GM10847 (cell line): ENCODE measurements around the gene FGGY.

Source experiments
- POLR2A ChIP-seq: IDR thresholded peaks from 2 replicates; pipeline ENCODE4 v1.6.1; 2011; ENCODE audit not compliant: insufficient read length; ENCODE audit errors: extremely low read depth

FGGY gene

DNA sequence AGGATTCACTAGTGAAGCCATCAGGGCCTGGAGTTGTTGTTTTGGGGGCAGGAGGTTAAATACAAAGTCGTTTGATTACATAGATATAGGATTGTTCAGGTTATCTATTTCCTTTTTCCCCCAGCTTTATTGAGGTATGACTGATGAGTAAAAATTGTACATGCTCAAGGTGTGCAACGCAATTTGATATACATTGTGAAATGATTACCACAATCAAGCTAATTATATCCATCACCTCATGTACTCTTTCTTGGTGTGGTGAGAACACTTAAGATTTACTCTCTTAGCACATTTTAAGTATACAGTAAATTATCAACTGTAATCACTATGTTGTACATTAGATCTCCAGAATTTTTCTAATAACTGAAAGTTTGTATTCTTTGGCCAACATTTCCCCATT lies 6.0 kb downstream of the FGGY start:
- no peak for TF ChIP-seq POLR2A

DNA sequence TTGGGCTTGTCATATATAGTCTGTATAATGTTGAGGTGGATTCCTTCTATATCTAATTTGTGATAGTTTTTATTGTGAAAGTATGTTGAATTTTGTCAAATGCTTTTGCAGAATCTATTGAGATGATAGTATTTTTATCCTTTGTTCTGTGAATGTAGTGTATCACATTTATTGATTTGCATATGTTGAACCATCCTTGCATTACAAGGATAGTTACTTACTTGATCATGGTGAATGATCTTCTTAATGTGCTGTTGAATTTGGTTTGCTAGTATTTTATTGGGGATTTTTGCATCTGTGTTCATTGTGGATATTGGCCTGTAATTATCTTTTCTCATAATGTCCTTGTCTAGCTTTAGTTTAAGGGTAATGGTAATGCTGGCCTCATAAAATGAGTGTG lies 8.3 kb downstream of the FGGY start:
- no peak for TF ChIP-seq POLR2A

DNA sequence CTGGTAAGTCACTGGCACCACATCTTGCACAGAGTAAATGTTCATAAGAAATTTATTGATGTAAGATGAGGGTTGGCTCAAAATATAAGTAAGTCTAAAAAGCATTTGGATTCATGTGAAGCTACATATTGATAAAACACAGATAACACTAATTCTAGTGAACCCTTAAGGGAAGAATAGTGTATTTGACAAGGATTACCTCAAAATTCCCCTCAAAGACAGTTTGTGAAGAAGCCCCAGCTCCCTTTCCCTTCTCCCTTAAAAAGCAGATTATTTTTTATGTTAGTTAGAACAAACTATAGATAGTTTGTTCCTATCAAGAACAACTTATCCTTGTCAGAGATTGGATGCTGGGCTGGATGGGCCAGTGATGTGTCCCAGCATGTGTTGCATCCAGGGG lies 10.7 kb downstream of the FGGY start:
- TF ChIP-seq POLR2A = no peak

DNA sequence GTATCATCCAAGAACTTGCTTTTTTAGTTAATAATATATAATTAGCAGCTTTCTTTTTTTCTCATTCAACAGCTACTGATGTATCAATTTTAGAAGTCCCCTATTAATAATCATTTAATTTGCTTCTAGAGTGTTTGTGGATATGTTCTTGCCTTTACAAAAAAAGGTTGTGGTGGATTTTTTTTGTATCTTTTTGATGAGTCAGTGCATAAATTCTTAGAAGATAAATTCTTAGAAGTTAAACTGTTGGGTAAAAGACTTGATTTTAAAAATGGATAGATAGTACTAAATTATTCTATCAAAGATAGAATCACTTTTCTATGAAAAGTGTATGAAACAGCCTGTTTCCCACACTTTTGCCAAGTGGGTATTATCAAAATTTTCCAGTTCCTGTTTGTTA lies 11.9 kb downstream of the FGGY start:
- TF ChIP-seq POLR2A = no peak

DNA sequence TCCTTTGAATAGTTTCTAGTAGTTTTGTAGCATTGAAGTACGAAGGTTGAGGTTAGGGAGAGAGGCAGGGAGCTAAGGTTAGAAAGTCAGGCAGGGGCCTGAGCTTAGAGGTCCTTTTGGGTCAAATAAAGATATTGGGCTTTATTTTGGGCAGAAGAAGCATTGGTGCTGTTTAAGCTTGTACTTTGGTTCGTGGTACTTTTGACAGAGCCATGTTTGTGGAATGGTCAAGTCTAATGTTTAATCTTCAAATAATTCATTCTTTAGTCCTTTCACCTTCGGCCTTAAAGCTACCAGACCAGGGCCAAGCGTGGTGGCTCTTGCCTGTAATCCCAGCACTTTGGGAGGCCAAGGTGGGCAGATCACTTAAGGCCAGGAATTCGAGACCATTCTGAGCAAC lies 12.5 kb downstream of the FGGY start:
- TF ChIP-seq POLR2A = no peak

DNA sequence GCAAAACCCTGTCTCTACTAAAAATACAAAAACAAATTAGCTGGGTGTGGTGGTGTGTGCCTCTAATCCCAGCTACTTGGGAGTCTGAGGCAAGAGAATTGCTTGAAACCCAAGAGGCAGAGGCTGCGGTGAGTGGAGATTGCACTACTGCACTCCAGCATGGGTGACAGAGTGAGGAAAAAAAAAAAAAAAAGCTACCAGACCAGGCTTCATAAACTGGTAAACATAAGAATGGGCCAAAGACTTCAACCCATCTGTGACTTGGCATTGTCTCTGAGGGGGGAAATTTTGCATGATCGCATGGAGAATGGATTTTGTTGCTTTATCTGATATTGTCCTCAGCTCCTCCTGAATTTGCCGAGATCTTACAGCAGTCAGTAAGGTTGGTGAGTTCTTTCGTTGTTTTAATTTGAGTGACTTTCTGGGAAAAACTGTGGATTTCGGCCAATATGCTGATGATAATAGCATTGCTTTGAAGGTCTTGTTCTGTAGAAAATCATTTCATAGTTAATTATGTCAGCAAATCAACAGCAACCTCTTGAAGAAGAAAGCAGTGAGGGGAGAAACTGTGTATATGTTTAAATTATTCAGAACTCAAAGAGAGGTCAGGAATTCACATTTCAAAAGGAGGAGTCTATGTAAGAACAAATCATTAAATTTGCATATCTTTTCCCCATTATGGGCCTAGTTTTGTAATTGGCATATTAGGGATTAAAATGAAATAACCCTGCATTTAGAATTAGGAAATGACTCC lies 13.1 kb downstream of the FGGY start:
- no peak for TF ChIP-seq POLR2A

DNA sequence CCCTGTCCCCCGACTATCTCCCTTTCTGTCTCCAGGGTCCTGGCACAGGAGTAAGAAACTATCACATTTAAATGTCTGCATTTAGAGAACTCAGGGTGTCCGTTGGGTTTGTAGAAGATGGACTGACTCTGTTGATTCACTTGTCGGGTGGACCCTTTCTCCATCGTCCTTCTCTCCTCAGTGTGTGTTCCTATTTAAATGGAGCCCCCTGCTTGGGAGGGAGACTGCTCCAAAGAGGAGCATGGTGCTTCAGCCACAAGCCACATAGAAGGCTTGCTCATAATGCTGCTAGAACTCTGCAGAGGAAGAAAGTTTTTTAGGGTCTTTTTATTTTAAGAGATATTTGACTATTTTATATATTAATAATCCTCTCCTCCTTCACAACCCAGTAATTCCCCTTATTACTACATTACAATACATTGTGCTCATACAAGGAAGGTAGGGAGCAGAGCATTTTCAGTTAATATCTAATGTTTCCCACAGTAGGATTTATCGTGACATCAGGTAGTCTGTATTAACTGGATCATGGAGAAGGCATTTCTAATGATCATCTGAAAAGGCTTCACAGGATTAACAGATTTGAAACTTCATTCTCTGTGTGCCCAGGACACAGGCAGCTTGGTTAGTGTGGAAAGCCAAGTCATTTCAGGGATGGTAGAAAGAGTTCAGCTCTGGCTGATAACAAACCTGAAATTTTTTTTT lies 13.8 kb downstream of the FGGY start:
- TF ChIP-seq POLR2A = no peak

DNA sequence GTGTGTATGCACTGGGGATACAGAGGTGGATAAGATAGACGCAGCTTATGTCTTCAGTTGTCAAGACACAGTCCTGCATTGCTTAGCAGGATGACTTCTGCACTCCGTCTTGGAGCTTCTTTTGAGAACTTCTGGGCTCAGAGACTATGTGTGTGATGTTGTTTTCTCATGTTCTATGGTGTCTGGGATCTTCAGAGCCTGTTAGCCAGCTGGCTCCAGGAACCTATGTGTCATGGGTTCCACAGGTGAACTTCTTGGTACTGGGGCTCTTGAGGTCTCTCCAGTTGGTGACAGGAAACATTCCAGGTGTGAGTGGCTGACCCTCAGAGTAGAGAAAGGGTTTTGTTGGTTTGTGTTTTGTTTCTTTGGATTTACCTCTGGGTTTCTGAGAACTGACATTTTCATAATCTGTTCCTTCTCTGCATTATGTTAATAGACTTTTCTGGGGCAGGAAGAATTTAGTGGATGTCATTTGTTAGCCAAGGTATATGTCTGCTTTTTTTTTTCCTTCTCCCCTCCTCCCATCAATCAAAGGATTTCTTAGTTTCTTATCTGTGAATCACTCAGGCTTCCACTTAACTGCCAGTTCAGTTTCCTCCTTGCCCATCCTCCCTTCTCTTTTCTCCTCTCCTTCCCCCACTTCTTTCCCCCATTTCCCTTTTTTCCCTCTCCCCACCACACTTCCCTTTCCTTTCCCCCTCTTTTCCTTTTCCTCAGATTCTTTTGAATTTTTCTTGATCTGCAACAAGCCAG lies 18.1 kb downstream of the FGGY start:
- TF ChIP-seq POLR2A = no peak

DNA sequence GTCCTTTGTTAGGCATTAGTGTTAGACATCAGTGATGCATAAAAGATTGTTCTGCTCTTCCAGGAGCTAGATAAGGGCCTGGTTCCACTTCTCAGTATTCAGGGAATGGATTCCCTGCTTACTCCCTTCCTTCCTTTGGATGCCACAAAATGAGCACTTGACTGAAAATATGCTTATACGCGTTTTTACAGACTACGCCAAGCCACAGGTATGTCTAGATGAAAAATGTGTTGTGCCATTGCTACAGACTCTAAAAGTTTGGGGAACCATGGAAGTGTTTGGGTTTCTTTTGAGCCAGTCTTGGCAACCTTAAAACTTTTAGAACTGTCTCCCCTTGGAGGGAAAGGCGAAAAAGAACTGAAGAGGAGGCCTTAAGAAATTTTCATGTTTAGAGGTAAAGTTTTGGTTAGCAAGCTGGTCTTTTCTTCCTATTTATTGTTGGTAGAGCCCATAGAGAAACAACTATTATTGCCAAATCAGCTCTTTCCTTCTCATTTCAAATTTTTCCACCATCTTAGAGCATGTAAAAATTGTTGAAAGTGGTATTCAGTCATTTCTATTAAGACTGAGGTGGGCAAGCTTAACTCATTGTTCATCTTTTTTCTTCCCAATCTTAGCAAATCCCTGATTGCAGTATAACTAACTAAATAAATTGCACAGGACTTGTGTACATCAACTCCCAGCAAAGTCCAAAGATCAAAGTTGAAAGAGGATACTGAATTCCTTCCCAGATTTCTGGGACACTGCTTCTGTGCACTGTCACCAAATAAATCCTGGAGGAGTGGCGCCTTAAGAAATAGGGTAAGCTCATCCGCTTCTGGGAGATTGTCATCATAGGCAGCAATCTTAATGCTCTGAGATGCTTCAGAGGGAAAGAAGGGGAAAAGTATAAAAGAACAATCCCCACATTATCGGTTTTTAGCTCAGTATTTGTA lies 18.9 kb downstream of the FGGY start:
- no peak for TF ChIP-seq POLR2A

DNA sequence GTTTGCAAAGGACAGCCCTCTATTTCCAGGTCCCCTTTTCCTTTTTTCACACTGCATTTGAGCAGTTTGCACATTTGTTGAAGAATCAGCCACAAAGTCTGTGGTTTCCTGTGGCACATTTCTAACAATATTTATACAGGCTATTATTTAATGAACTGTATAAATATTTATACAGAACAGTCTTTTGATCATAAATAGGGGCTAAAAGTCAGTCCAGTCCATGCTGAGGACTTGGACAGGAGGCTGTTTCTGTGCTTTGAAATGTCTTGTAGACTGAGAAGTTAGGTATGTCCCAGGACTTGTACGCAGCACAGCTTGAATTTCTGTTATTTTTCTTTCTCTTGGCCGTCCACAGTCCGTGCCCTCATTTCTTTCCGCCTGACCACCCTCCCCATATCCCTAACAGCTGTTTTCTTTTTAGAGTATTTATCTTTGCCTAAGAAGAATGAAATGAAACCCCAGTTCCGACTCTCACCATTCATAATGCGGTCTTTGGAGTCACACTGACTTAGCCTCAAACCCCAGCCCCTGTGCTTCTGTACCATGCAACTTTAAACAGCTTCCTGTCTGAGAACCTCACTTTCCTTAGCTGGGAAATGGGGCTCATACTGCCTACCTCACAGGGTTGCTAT lies 19.7 kb downstream of the FGGY start:
- TF ChIP-seq POLR2A = no peak

DNA sequence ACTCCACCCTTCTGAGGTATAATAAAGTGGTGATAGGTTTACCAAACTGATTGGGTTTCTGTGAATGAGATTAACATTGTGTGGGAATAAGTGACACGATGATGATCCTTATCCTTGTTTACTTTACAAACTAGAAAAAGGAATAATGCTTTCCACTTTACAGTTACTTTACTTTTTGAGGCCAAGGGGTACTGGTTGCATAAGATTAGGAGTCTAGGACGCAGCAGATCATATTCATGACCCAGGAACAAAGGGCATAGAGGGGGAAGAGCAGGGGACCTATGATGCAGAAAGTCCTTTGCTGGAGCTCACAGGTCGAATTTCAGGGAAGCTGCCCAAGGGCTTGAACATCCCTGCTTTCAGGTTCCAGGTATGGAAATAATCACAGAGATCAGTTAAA lies 20.4 kb downstream of the FGGY start:
- no peak for TF ChIP-seq POLR2A

DNA sequence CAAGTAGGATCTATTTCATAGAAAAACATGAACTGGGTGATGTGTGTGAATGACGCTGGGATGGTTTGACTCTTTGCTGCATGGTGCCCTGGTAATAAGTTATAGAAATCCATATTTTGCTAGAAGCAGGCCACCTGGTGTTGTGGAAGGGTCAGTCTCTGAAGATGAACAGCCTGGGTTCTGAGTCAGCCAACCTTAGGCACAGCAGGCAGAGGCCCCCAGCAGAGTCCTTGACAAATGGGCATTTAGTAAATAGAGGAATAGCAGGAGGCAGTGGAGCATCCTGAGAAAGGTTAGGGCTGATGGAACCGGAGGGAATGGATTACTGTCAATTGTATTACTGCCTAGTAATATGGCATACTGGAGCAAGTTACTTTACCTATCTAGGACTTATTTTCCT lies 20.9 kb downstream of the FGGY start:
- TF ChIP-seq POLR2A = no peak

DNA sequence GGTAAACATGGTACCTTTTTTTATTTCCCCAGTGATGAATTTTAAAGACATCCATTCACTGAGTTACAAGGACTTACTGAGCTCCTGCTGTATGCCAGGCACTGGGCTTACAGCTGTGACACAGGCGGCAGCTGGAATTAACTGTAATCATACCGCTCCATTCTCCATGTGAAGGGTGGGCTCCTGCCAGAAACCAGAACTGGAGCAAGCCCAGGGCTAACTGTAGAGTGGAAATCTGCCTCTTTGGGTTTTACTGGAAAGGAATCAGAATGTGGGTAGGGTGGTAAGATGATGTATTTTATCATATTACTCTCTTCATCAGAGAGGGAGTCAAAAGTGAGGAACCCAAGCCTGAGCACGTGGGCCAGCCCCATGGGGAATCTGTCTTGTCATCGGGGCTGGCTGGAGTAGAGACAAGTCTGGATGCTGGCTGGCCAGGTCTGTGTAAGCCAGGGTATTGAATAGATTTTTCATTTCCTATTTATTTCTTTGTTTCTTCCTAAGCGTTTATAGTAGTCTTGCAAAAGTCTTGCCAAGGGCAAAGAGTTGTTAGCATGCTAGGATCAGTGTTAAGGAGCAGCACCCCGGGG lies 21.5 kb downstream of the FGGY start:
- no peak for TF ChIP-seq POLR2A

DNA sequence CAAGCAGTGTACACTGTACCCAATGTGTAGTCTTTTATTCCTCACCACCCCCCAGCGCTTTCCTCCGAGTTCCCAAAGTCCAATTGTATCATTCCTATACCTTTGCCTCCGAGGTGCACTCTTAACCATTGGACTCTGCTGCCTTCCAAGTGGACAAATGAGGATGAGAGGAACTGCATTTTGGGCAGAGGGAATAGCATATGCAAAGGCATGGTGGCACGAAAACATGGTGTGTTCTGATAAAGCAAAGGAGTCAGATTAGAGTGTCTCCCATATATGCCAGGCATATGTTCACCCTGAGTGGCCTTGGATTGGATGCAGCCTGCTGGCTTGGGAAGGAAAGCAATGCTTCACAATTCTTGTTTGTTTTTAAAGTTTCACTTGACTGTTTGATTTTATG lies 25.5 kb downstream of the FGGY start:
- no peak for TF ChIP-seq POLR2A
